GM12878 (cell line): ENCODE measurements around the gene TMC8. TPM values are rescaled to one million over a fixed set of nuclear protein-coding genes. Genes with fewer than 3 reads are reported as not detected.

Source experiments
- ATAC-seq: fragments of 200-7000 bp; cut with Tn5 transposase; 3 replicates; pipeline ENCODE4 v1.9.1; 2020; ENCODE audit warnings: mild to moderate bottlenecking, moderate library complexity
- BruUV-seq: library from RNA; stranded (reverse); fragments of 400-500 nt; replicated peaks from 2 replicates; lab custom pipeline; 2021; lab: Mats Ljungman, UMichigan
- CTCF ChIA-PET: fragments of 300-600 bp; sonication (Branson Sonifier 250); formaldehyde crosslinking; extraction: SDS; loops from one replicate; lab custom pipeline; 2021; ENCODE audit warnings: inconsistent platforms; lab: Yijun Ruan, JAX
- POLR2A ChIA-PET: fragments of 350-600 bp; formaldehyde crosslinking; extraction: SDS; loops from one replicate; lab custom pipeline; 2021; ENCODE audit warnings: inconsistent platforms; lab: Charles Lee
- RAD21 ChIA-PET: fragments of 300-600 bp; sonication (Branson Sonifier 250); formaldehyde crosslinking; loops from one replicate; lab custom pipeline; 2023; ENCODE audit warnings: antibody characterized with exemption; ENCODE audit not compliant: unreplicated experiment; lab: Charles Lee
- SMC1A ChIA-PET: fragments of 300-600 bp; sonication (Branson Sonifier 250); formaldehyde crosslinking; loops from one replicate; lab custom pipeline; 2023; ENCODE audit not compliant: unreplicated experiment, uncharacterized antibody; lab: Charles Lee
- DNase-seq: peaks from one replicate; pipeline ENCODE4 v3.0.0-alpha.2; 2011; ENCODE audit warnings: low read depth, low spot score
- FAIRE-seq: peaks from 3 replicates; lab custom pipeline; 2011; peaks lifted over from hg19 to GRCh38; lab: Jason Lieb, UNC
- H2AFZ ChIP-seq: 2 replicates; pipeline ENCODE4 v1.6.0; 2011; ENCODE audit warnings: low read depth, low read length, control low read depth; ENCODE audit not compliant: control insufficient read depth
- H3K27ac ChIP-seq: 2 replicates; pipeline ENCODE4 v1.5.1; 2011; ENCODE audit warnings: control low read depth; ENCODE audit not compliant: control insufficient read depth, insufficient read depth
- H3K27me3 ChIP-seq, 2 experiments: replicated peaks in 1 of 2; 2 replicates each; pipeline versions ENCODE4 v1.6.0 to v1.6.1; 2011; ENCODE audit warnings: low read length in 1 of 2; ENCODE audit not compliant: control insufficient read depth in 2 of 2, insufficient read depth in 2 of 2
- H3K36me3 ChIP-seq, 2 experiments: 2 replicates each; pipeline ENCODE4 v1.5.1; 2011; ENCODE audit warnings: low read length in 1 of 2; ENCODE audit not compliant: control insufficient read depth in 2 of 2, insufficient read depth in 2 of 2
- H3K4me1 ChIP-seq: 2 replicates; pipeline ENCODE4 v1.6.1; 2011; ENCODE audit warnings: mild to moderate bottlenecking, low read length, moderate library complexity, mixed read lengths; ENCODE audit not compliant: control insufficient read depth, insufficient read depth
- H3K4me2 ChIP-seq: 2 replicates; pipeline ENCODE4 v1.6.0; 2011; ENCODE audit warnings: control low read depth; ENCODE audit not compliant: control insufficient read depth, insufficient read depth
- H3K4me3 ChIP-seq: fragments of 200-600 bp; sonication (generic); 2 replicates; pipeline ENCODE4 v1.5.1; 2016
- H3K79me2 ChIP-seq: 2 replicates; pipeline ENCODE4 v1.6.0; 2011; ENCODE audit warnings: low read length; ENCODE audit not compliant: control insufficient read depth, insufficient read depth
- H3K9ac ChIP-seq: 2 replicates; pipeline ENCODE4 v1.8.0; 2011; ENCODE audit warnings: low read length, control low read depth, mixed read lengths; ENCODE audit not compliant: control insufficient read depth, insufficient read depth
- H3K9me3 ChIP-seq: replicated peaks from 3 replicates; pipeline ENCODE4 v1.5.1; 2011; ENCODE audit warnings: mild to moderate bottlenecking, low read length; ENCODE audit not compliant: control insufficient read depth, insufficient read depth
- H4K20me1 ChIP-seq: 2 replicates; pipeline ENCODE4 v1.6.0; 2011; ENCODE audit not compliant: control insufficient read depth, insufficient read depth
- BCL11A ChIP-seq: IDR thresholded peaks from 2 replicates; pipeline ENCODE4 v1.6.1; 2011; ENCODE audit warnings: low read depth, low read length
- BRCA1 ChIP-seq: IDR thresholded peaks from 2 replicates; pipeline ENCODE4 v1.6.1; 2011; ENCODE audit warnings: low read depth, low read length, improper control_type of control experiment
- CHD1 ChIP-seq: IDR thresholded peaks from 2 replicates; pipeline ENCODE4 v1.6.1; 2012; ENCODE audit warnings: low read depth, low read length, improper control_type of control experiment
- GATAD2B ChIP-seq: fragments of 450-650 bp; conservative IDR thresholded peaks from 2 replicates; pipeline ENCODE4 v1.6.1; 2017; ENCODE audit warnings: low read depth, mild to moderate bottlenecking, moderate library complexity
- POLR2AphosphoS5 ChIP-seq: IDR thresholded peaks from 2 replicates; pipeline ENCODE4 v1.6.1; 2011; ENCODE audit warnings: mild to moderate bottlenecking, low read length, inconsistent platforms
- RBBP5 ChIP-seq: fragments of 200-600 bp; sonication (generic); conservative IDR thresholded peaks from 2 replicates; pipeline ENCODE4 v1.6.1; 2016
- RCOR1 ChIP-seq: conservative IDR thresholded peaks from 2 replicates; pipeline ENCODE4 v1.6.1; 2012; ENCODE audit warnings: low read depth, low read length, improper control_type of control experiment
- RUNX3 ChIP-seq: IDR thresholded peaks from 2 replicates; pipeline ENCODE4 v1.6.1; 2012; ENCODE audit warnings: low read length, inconsistent platforms
- SMARCA5 ChIP-seq: fragments of 450-650 bp; IDR thresholded peaks from 2 replicates; pipeline ENCODE4 v1.6.1; 2017; ENCODE audit warnings: mild to moderate bottlenecking
- STAT1 ChIP-seq: fragments of 450-650 bp; conservative IDR thresholded peaks from 2 replicates; pipeline ENCODE4 v1.6.1; 2014; ENCODE audit warnings: antibody characterized with exemption, mild to moderate bottlenecking
- ZBED1 ChIP-seq: IDR thresholded peaks from 2 replicates; pipeline ENCODE4 v1.6.1; 2016; ENCODE audit warnings: borderline replicate concordance
- ZNF274 ChIP-seq: IDR thresholded peaks from one replicate; pipeline ENCODE4 v1.8.0; 2011; ENCODE audit not compliant: insufficient read length, insufficient read depth
- WGBS: methylation state at CpG from one replicate; pipeline ENCODE4 v1.1.6; 2016; ENCODE audit warnings: low lambda C conversion rate; ENCODE audit not compliant: insufficient replicate concordance, insufficient coverage; ENCODE audit errors: missing lambda C conversion rate; 5-methylcytosine and 5-hydroxymethylcytosine counted together
- in situ Hi-C: fragments of 300-500 bp; cut with MboI; formaldehyde crosslinking; loops from 9 replicates; pipeline ENCODE4 v1.14.3; 2018; ENCODE audit warnings: mixed read lengths
- intact Hi-C: fragments of 100-400 bp; cut with micrococcal nuclease; formaldehyde crosslinking; loops from one replicate; pipeline ENCODE4 v1.14.2; 2022; ENCODE audit not compliant: unreplicated experiment
- polyA plus RNA-seq, 11 experiments: library from polyadenylated mRNA; depleted of rRNA in 4 of 11; unstranded in 6 of 11; stranded (reverse) in 5 of 11; fragments of >200 nt; fragmentation: Nextera tagmentation in 4 of 11; fragmentation: Illumina TruSeq in 1 of 11; extraction: Ambion mirVana in 4 of 11; extraction: Trizol in 1 of 11; gene quantifications; 1 replicate in 1 of 11; 2 replicates in 10 of 11; pipeline versions ENCODE4 v1.2.1 to v1.2.3, GENCODE V29; 2011 to 2016; ENCODE audit warnings: inconsistent platforms in 2 of 11, missing spikeins in 2 of 11, low read depth in 1 of 11
- total RNA-seq, 4 experiments: library from RNA; depleted of rRNA in 3 of 4; stranded (reverse); fragments of >200 nt in 3 of 4; fragmentation: Illumina TruSeq in 1 of 4; extraction: Trizol in 1 of 4; gene quantifications; 2 replicates each; pipeline versions ENCODE4 v1.2.1 to v1.2.3, GENCODE V29; 2013 to 2021
- TF ChIP-seq, protein P1 (sequence below): IDR thresholded peaks from 2 replicates; pipeline ENCODE4 v1.6.1; 2011; ENCODE audit warnings: borderline replicate concordance, low read depth, mild to moderate bottlenecking, moderate library complexity, mixed read lengths, low read length; ENCODE audit not compliant: insufficient read depth; ENCODE audit errors: extremely low read length
- TF ChIP-seq, protein P2 (sequence below): IDR thresholded peaks from 2 replicates; pipeline ENCODE4 v1.6.1; 2011; ENCODE audit warnings: low read depth, low read length, improper control_type of control experiment, borderline replicate concordance
- TF ChIP-seq, protein P3 (sequence below): fragments of 450-650 bp; IDR thresholded peaks from 2 replicates; pipeline ENCODE4 v1.6.1; 2014; ENCODE audit warnings: mild to moderate bottlenecking

The TMC8 gene
- total and polyA plus RNA-seq, 10 of the 15 experiments (the other 5 are each of a cell fraction or from before 2014, with no cell fraction given) = 2.7 to 128 (median 40.0) TPM

DNA sequence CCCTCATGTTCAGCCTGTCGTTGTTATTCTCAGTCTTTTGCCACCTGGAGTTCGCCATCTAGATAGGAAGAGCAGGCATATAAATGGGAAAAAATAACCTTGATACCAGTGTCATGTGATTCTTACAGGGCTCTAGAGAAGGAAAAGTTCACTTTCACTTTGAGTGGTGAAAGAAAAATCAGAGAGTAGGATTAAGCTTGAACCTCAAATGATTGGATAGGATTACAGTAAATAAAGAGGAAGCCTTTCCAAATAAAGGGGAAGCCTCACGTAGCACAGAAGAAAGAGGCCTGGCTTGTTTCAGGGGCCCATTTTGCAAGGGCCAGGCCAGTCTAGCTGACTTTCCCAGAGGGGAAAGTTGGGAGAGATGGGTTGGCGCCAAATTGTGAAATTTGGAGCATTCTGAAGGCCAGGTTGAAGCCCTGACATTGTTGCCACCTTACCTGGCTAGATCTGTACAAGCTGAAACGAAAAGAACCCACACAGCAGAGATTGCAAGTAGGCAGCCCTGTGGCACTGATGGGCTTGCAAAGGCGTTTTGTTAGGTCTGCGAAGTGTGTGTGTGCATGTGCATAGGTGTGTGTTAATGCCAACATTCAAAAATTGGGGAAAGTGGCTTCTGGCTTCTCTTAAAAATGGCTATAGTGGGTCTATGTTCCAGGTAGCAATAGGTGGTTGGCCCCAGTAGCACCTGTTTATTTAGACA, 40.8 kb upstream of the TMC8 start:
- TF ChIP-seq RBBP5 (no peak), BCL11A (no peak), ZBED1 (no peak), CHD1 (no peak), GATAD2B (no peak), ZNF274 (no peak), SMARCA5 (no peak), RCOR1 (no peak), BRCA1 (no peak), RUNX3 (no peak), STAT1 (no peak), POLR2AphosphoS5 (no peak)
- TF ChIP-seq, protein P1, sequence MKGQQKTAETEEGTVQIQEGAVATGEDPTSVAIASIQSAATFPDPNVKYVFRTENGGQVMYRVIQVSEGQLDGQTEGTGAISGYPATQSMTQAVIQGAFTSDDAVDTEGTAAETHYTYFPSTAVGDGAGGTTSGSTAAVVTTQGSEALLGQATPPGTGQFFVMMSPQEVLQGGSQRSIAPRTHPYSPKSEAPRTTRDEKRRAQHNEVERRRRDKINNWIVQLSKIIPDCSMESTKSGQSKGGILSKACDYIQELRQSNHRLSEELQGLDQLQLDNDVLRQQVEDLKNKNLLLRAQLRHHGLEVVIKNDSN = no peak
- TF ChIP-seq, protein P2, sequence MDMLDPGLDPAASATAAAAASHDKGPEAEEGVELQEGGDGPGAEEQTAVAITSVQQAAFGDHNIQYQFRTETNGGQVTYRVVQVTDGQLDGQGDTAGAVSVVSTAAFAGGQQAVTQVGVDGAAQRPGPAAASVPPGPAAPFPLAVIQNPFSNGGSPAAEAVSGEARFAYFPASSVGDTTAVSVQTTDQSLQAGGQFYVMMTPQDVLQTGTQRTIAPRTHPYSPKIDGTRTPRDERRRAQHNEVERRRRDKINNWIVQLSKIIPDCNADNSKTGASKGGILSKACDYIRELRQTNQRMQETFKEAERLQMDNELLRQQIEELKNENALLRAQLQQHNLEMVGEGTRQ = no peak
- TF ChIP-seq, protein P3, sequence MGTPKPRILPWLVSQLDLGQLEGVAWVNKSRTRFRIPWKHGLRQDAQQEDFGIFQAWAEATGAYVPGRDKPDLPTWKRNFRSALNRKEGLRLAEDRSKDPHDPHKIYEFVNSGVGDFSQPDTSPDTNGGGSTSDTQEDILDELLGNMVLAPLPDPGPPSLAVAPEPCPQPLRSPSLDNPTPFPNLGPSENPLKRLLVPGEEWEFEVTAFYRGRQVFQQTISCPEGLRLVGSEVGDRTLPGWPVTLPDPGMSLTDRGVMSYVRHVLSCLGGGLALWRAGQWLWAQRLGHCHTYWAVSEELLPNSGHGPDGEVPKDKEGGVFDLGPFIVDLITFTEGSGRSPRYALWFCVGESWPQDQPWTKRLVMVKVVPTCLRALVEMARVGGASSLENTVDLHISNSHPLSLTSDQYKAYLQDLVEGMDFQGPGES = no peak
- Histone ChIP-seq H4K20me1 (no peaks in the 10 kb centered on the region), H3K4me3 (no peak overlapping the region), H3K27ac (no peak overlapping the region), H3K4me1 (no peaks in the 10 kb centered on the region), H3K9ac (no peak overlapping the region), H3K27me3 (no peaks in the 10 kb centered on the region), H3K4me2 (no peak overlapping the region), H3K9me3 (no peaks in the 10 kb centered on the region), H3K79me2 (no peaks in the 10 kb centered on the region), H3K36me3 (peaks cover 2 to 8% of the 10 kb centered on the region in 2 experiments; a peak in 3 of 4 replicates), H2AFZ (no peak overlapping the region)
- no peak for DNase-seq
- in situ Hi-C loops (no loop called here), intact Hi-C loops (loop anchor here (5.0 to 10.0 kb wide), 2 partner anchors 72 to 335 kb away; no protein-coding TSS in a partner anchor)
- ChIA-PET CTCF (interaction anchor here (1.1 to 3.8 kb wide), 2 partner anchors 28 to 70 kb away, joined by 3 to 28 read pairs; no protein-coding TSS in a partner anchor), SMC1A (interaction anchor here (1.4 to 9.6 kb wide), 3 partner anchors 26 to 162 kb away, joined by 4 to 94 read pairs (median 11); no protein-coding TSS in a partner anchor), RAD21 (interaction anchor here (1.0 to 3.7 kb wide), 2 partner anchors 70 to 117 kb away, joined by 5 to 15 read pairs; no protein-coding TSS in a partner anchor), POLR2A (no interaction called here)
- BruUV-seq = TSS peak; percentile 38
- ATAC-seq = no peak
- FAIRE-seq = no peak
- 38% methylated on average over 7 of the region's 7 CpGs for WGBS
